Neural cell (in vitro differentiated cells): ENCODE results near the gene PADI4.

Experiments used
- CTCF ChIP-seq: fragments of 450-650 bp; IDR thresholded peaks from 2 replicates; pipeline ENCODE4 v1.5.1; 2014; ENCODE audit warnings: antibody characterized with exemption, mild to moderate bottlenecking, moderate library complexity; ENCODE audit not compliant: poor library complexity, severe bottlenecking
- POLR2AphosphoS5 ChIP-seq: IDR thresholded peaks from 2 replicates; pipeline ENCODE4 v1.6.1; 2012

GRCh38 chr1:17359808-17360207, 51.8 kb downstream of the PADI4 start:
- TF ChIP-seq POLR2AphosphoS5: no peak
- no peak for TF ChIP-seq CTCF
